ENCODE measurements around the gene CHKA.
"Not testable (repeated sequence)": the region's sequence is repeated elsewhere in the genome, so short reads cannot be mapped to it uniquely, and the experiment has no call there.

GRCh38 chr11:68092946-68093345 is 28.2 kb downstream of the CHKA start:
- not testable (repeated sequence) for TF ChIP-seq POLR2AphosphoS5 (IDR thresholded peaks at IDR 0.05; ENCODE audit: borderline replicate concordance, low read depth, low read length); EZH2 (IDR thresholded peaks at IDR 0.05); FOXP2 (optimal IDR thresholded peaks at IDR 0.05; ENCODE audit: control extremely low read depth, extremely low read length, insufficient read depth)

Data from SK-N-MC (cell line).